NCI-H1092 treated with DMSO at 0.1 percent for 48 hours (cell line): ENCODE results near the gene ZNF611.
"Not testable (repeated sequence)": the region's sequence is repeated elsewhere in the genome, so short reads cannot be mapped to it uniquely, and the experiment has no call there.

Experiments used
- DNase-seq: peaks from one replicate; lab custom pipeline; 2025; lab: John Stamatoyannopoulos, UW

ZNF611 gene

GRCh38 chr19:52681216-52681615 lies 53.6 kb downstream of the ZNF611 start:
- DNase-seq = not testable (repeated sequence)

DNA sequence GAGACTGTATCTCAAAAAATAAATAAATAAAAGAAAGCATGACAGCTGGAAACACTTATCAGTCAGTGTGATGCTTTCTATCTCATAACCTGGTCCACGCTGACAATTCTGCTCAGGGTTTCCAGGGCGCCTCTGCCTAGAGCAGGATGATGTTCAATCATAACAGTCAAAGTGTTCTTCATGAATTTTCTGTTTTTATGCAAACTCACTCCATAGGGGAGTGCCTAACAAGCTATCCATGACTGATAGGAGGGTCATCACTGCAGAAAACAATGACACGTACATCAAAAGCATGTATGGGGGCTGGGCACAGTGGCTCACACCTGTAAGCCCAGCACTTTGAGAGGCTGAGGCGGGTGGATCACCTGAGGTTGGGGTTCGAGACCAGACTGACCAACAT lies 55.2 kb downstream of the ZNF611 start:
- no peak for DNase-seq

GRCh38 chr19:52675239-52675638 lies 59.6 kb downstream of the ZNF611 start:
- DNase-seq = not testable (repeated sequence)

DNA sequence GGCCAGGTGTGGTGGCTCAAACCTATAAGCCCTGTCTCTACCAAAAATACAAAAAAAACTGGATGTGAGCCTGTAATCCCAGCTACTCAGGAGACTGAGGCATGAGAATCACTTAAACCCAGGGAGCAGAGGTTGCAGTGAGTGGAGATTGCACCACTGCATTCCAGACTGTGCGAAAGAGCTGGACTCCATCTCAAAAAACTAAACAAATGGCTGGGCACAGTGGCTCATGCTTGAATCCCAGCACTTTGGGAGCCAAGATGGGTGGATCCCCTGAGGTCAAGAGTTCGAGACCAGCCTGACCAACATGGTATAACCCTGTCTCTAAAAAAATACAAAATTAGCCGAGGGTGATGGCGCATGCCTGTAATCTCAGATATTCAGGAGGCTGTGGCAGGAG lies 61.8 kb downstream of the ZNF611 start:
- no peak for DNase-seq

- no peak for DNase-seq
Observed at GRCh38 chr19:52670046-52670445, 64.8 kb downstream of the ZNF611 start.

DNA sequence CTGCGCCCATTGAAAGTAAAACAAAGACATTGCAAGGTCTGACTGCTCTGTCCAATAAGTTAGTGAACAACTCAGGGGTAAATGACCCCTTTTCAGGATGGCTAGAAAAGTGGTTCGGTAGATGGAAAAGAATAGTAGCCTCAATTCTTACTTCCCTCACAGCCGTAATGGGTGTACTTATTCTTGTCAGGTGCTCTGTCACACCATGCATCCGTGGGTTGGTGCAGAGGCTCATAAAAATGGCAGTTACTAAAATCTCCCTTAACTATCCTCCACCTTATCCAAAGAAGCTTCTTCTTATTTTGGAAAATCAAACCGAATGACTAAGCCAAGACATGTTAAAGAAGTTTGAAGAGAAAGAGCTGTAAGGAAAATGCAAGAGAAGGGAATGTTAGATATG lies 65.3 kb downstream of the ZNF611 start:
- DNase-seq = no peak

GRCh38 chr19:52667972-52668371 lies 66.9 kb downstream of the ZNF611 start:
- DNase-seq = no peak

- DNase-seq = no peak
Observed at GRCh38 chr19:52666506-52666905, 68.3 kb downstream of the ZNF611 start.

DNA sequence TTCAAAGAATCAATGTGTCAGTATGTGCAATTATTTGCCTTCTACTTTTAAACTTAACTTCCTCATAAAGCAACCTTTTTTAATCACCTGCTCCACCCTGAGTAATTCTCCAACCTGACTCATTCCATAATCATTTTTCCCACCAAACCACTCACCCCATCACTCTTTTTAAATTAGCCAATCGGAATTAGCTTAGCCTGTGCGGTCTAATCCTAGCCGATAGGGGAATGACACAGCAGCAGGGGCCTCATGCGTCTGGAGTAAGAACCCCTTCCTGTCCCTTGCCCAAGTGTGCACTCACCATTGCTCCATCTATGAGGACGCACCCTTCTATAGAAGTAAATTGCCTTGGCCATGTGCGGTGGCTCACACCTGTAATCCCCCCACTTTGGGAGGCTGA lies 69.3 kb downstream of the ZNF611 start:
- DNase-seq = no peak

DNA sequence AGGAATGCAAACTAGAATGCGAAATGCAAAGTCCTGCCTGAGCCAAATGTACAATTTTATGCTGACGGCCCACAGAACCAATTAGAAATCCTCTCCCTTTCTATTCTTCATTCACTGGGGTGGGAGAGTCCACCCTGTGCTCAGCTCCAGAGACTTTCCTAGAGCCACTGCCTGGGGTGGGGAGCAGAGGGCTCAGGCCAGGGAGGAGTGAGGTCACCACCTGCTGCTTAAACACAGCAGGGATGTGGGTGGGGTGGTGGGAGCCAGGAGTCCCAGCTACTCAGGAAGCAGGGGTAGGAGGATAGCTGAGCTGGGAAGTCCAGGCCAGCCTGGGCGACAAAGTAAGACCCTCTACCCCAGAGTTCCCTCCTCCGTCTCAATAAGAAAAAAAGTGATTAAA lies 69.8 kb downstream of the ZNF611 start:
- DNase-seq = no peak

GRCh38 chr19:52664461-52664860 lies 70.4 kb downstream of the ZNF611 start:
- no peak for DNase-seq

DNA sequence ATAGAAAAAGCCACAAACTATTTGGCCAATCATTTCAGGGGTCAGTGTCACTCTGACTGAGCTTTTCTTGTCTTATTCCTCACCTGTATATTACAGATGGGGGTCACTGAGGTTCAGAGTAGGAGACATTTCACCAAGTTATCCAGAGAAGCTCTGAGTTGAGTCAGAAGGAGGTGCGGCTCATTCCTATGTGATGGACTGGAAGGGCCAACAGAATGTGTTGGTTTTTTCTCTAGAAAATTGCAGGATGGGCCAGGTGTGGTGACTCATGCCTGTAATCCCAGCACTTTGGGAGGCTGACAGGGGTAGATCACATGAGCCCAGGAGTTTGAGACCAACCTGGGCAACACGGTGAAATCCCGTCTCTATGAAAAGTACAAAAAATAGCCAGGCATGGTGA lies 72.2 kb downstream of the ZNF611 start:
- DNase-seq = no peak

DNA sequence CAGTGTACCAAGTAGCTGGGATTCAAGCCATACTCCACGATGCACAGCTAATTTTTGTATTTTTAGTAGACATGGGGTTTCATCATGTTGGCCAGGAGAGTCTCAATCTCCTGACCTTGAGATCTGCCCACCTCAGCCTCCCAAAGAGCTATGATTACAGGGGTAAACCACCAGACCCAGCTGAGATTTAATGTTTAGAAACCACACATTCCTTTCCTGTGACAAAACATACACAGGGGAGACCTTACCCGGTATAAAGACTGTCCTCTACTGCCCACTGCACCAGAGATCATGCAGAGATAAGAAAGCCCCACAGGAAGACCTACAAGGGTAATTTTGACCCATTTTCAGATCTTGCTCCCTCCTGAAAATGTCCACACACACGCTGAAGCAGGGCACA lies 73.9 kb downstream of the ZNF611 start:
- no peak for DNase-seq

GRCh38 chr19:52659013-52659412 lies 75.8 kb downstream of the ZNF611 start:
- no peak for DNase-seq

DNA sequence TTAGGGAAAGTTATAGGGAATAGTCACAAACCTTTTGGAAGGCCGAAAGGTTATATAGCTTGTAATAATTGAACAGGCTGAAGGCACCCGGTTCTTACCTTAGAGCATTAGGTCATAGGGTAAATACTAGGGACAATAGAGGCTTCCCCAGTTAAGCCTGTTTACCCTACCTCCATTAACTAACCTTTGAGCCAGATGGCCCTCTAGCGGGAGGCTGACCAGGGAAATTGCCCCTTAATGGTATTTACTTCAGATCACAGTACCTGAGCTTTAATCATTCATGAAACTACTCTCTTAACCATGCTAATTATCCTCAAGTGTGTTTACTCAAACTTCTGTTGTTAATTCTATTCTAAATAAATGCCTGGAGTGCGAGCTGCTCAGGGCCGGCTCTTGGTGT lies 76.2 kb downstream of the ZNF611 start:
- DNase-seq = peak; percentile 2

DNA sequence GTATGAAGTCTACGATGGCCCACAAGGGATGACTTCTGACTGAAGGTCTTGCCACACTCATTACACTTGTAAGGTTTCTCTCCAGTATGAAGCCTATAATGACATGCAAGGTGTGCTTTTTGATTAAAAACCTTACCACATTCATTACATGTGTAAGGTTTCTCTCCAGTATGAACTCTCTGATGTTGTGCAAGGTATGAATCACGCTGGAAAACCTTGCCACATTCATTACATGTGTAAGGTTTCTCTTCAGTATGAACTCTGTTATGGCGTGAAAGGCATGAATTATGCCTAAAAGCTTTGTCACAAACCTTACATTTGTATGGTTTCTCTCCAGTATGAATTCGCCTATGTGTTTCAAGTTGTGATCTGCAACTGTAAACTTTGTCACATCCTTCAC lies 81.7 kb downstream of the ZNF611 start:
- no peak for DNase-seq
